HL-60 (cell line): Measurements from ENCODE around the gene MFAP5.

Experiments used
- DNase-seq, 2 experiments: peaks; one replicate each; pipeline ENCODE4 v3.0.0-alpha.2; 2010 to 2020; ENCODE audit warnings: low read depth in 1 of 2, low spot score in 1 of 2
- H3K27ac ChIP-seq: fragments of 250-450 bp; sonication (Bioruptor Pico); replicated peaks from 2 replicates; pipeline ENCODE4 v1.5.1; 2020; ENCODE audit warnings: mild to moderate bottlenecking, moderate library complexity
- H3K27me3 ChIP-seq: fragments of 250-450 bp; sonication (Bioruptor Pico); 2 replicates; pipeline ENCODE4 v1.5.1; 2021; ENCODE audit warnings: mild to moderate bottlenecking, moderate library complexity; ENCODE audit not compliant: insufficient read depth, poor library complexity, severe bottlenecking
- H3K4me3 ChIP-seq: replicated peaks from 2 replicates; pipeline ENCODE4 v1.5.1; 2011; ENCODE audit warnings: mild to moderate bottlenecking, control low read depth, low read length; ENCODE audit not compliant: insufficient read depth
- GABPA ChIP-seq: IDR thresholded peaks from 2 replicates; pipeline ENCODE4 v1.6.1; 2012; ENCODE audit warnings: low read depth
- POLR2AphosphoS5 ChIP-seq: IDR thresholded peaks from 2 replicates; pipeline ENCODE4 v1.6.1; 2012; ENCODE audit warnings: low read depth
- SPI1 ChIP-seq: IDR thresholded peaks from 2 replicates; pipeline ENCODE4 v1.6.1; 2012; ENCODE audit warnings: low read depth, mild to moderate bottlenecking, borderline replicate concordance
- TF ChIP-seq, protein P1 (sequence below): IDR thresholded peaks from 2 replicates; pipeline ENCODE4 v1.6.1; 2012; ENCODE audit warnings: low read depth; ENCODE audit not compliant: insufficient replicate concordance
- TF ChIP-seq, protein P2 (sequence below): IDR thresholded peaks from one replicate; pipeline ENCODE4 v1.5.1; 2011; ENCODE audit warnings: low read length, control low read depth, inconsistent platforms; ENCODE audit not compliant: insufficient read depth

The MFAP5 gene

DNA sequence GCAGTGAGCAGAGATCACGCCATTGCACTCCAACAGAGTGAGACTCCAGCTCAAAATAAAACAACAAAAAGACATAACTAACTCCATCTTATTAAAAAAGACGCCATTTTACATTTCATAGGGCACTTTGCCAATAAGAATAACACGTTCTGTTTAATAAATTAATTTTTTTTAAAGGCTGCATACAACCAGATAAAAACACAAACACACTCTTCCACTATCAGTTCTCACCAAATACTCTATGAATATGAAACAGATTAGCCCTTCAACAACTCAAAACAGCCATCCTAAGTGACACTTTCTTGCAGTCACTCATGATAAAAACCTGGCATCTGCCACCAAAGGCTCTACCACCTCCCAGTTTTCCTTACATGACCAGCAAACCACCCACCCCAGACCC, 66.1 kb downstream of the MFAP5 start:
- TF ChIP-seq, protein P1, sequence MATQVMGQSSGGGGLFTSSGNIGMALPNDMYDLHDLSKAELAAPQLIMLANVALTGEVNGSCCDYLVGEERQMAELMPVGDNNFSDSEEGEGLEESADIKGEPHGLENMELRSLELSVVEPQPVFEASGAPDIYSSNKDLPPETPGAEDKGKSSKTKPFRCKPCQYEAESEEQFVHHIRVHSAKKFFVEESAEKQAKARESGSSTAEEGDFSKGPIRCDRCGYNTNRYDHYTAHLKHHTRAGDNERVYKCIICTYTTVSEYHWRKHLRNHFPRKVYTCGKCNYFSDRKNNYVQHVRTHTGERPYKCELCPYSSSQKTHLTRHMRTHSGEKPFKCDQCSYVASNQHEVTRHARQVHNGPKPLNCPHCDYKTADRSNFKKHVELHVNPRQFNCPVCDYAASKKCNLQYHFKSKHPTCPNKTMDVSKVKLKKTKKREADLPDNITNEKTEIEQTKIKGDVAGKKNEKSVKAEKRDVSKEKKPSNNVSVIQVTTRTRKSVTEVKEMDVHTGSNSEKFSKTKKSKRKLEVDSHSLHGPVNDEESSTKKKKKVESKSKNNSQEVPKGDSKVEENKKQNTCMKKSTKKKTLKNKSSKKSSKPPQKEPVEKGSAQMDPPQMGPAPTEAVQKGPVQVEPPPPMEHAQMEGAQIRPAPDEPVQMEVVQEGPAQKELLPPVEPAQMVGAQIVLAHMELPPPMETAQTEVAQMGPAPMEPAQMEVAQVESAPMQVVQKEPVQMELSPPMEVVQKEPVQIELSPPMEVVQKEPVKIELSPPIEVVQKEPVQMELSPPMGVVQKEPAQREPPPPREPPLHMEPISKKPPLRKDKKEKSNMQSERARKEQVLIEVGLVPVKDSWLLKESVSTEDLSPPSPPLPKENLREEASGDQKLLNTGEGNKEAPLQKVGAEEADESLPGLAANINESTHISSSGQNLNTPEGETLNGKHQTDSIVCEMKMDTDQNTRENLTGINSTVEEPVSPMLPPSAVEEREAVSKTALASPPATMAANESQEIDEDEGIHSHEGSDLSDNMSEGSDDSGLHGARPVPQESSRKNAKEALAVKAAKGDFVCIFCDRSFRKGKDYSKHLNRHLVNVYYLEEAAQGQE = no peak
- TF ChIP-seq SPI1 = no peak
- TF ChIP-seq, protein P2, sequence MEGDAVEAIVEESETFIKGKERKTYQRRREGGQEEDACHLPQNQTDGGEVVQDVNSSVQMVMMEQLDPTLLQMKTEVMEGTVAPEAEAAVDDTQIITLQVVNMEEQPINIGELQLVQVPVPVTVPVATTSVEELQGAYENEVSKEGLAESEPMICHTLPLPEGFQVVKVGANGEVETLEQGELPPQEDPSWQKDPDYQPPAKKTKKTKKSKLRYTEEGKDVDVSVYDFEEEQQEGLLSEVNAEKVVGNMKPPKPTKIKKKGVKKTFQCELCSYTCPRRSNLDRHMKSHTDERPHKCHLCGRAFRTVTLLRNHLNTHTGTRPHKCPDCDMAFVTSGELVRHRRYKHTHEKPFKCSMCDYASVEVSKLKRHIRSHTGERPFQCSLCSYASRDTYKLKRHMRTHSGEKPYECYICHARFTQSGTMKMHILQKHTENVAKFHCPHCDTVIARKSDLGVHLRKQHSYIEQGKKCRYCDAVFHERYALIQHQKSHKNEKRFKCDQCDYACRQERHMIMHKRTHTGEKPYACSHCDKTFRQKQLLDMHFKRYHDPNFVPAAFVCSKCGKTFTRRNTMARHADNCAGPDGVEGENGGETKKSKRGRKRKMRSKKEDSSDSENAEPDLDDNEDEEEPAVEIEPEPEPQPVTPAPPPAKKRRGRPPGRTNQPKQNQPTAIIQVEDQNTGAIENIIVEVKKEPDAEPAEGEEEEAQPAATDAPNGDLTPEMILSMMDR = no peak
- TF ChIP-seq POLR2AphosphoS5 = no peak
- TF ChIP-seq GABPA = no peak

More for the DNA sequence above, 66.1 kb downstream of the MFAP5 start:
- no peak for DNase-seq
- Histone ChIP-seq H3K27ac (no peak overlapping the region), H3K4me3 (no peak overlapping the region), H3K27me3 (no peaks in the 10 kb centered on the region)
